HFFc6 (cell line): ENCODE results near the gene CRYBG1. TPM values are rescaled to one million over a fixed set of nuclear protein-coding genes. Genes with fewer than 3 reads are reported as not detected.
"Not testable (repeated sequence)": the region's sequence is repeated elsewhere in the genome, so short reads cannot be mapped to it uniquely, and the experiment has no call there.

Experiments
- DNase-seq: peaks from one replicate; pipeline ENCODE4 v3.0.0-alpha.2; 2018
- H3K27ac Mint-ChIP-seq: 2 replicates; pipeline ENCODE4 v1.8.0; 2020; ENCODE audit warnings: mild to moderate bottlenecking, mixed read lengths
- H3K27me3 Mint-ChIP-seq: 2 replicates; pipeline ENCODE4 v1.8.0; 2021; ENCODE audit warnings: mild to moderate bottlenecking, moderate library complexity, mixed read lengths; ENCODE audit not compliant: insufficient read depth
- H3K36me3 Mint-ChIP-seq: 2 replicates; pipeline ENCODE4 v1.8.0; 2021; ENCODE audit warnings: low read depth, mixed read lengths
- H3K4me1 Mint-ChIP-seq: 2 replicates; pipeline ENCODE4 v1.8.0; 2020; ENCODE audit warnings: low read depth, mixed read lengths
- H3K4me3 Mint-ChIP-seq: 2 replicates; pipeline ENCODE4 v1.8.0; 2020; ENCODE audit warnings: mild to moderate bottlenecking, moderate library complexity, mixed read lengths
- H3K9me3 Mint-ChIP-seq: 2 replicates; pipeline ENCODE4 v1.8.0; 2020; ENCODE audit warnings: mild to moderate bottlenecking, mixed read lengths
- CTCF ChIP-seq: fragments of 200-600 bp; sonication (generic); IDR thresholded peaks from 2 replicates; pipeline ENCODE4 v1.5.0; 2021; ENCODE audit warnings: antibody characterized with exemption, mild to moderate bottlenecking
- total RNA-seq, 6 experiments: library from RNA; stranded (reverse); fragmentation: NEBNext Ultra II Directional; extraction: Animal tissue kit (Norgen Biotek cat#: 25700); gene quantifications; 2 replicates in 1 of 6; 3 replicates in 5 of 6; pipeline ENCODE4 v1.2.3, GENCODE V29; 2021

The CRYBG1 gene
- total RNA-seq, 6 experiments from 2014 or later = 8.2 to 10.9 (median 9.8) TPM

DNA sequence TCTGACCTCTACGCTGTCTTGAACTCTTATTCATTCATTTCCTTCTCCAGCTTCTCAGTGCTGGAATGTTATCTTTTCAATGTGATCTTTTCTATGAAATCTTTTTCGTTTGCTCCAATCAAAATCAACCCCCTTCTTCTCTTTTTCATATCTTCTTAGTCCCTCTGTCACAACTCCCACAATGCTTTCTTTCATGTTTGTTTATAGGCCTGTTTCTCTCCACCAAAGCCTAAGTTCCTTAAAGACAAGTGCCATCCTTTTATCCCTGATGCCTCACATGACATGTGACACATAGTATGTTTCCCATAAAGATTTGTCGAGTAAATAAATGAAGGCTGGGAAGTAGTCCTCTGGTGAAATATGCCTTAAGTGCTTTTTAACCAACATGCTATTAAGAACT, 38.1 kb downstream of the CRYBG1 start:
- no peaks in the 10 kb centered on the region for H3K4me1 Mint-ChIP-seq
- no peaks in the 10 kb centered on the region for H3K36me3 Mint-ChIP-seq
- peaks cover 20% of the 10 kb centered on the region for H3K27me3 Mint-ChIP-seq
- no peak for DNase-seq
- no peak for TF ChIP-seq CTCF
- no peak overlapping the region for H3K27ac Mint-ChIP-seq
- no peak overlapping the region for H3K4me3 Mint-ChIP-seq
- no peaks in the 10 kb centered on the region for H3K9me3 Mint-ChIP-seq

- H3K4me1 Mint-ChIP-seq, H3K4me3 Mint-ChIP-seq, DNase-seq, H3K27ac Mint-ChIP-seq, H3K36me3 Mint-ChIP-seq: not testable (repeated sequence)
- peaks cover 24% of the 10 kb centered on the region for H3K27me3 Mint-ChIP-seq
- peaks cover 11% of the 10 kb centered on the region; the same call in 1 of the 2 replicates for H3K9me3 Mint-ChIP-seq
Observed at GRCh38 chr6:106405044-106405443, 44.5 kb downstream of the CRYBG1 start.

GRCh38 chr6:106411056-106411455, 50.5 kb downstream of the CRYBG1 start:
- peaks cover 53% of the 10 kb centered on the region for H3K27me3 Mint-ChIP-seq
- H3K4me3 Mint-ChIP-seq = no peak overlapping the region
- H3K9me3 Mint-ChIP-seq = peaks cover 11% of the 10 kb centered on the region; the same call in 1 of the 2 replicates
- no peak overlapping the region for H3K27ac Mint-ChIP-seq
- H3K4me1 Mint-ChIP-seq = no peaks in the 10 kb centered on the region
- TF ChIP-seq CTCF = no peak
- H3K36me3 Mint-ChIP-seq = peaks cover 5% of the 10 kb centered on the region
- DNase-seq = no peak

DNA sequence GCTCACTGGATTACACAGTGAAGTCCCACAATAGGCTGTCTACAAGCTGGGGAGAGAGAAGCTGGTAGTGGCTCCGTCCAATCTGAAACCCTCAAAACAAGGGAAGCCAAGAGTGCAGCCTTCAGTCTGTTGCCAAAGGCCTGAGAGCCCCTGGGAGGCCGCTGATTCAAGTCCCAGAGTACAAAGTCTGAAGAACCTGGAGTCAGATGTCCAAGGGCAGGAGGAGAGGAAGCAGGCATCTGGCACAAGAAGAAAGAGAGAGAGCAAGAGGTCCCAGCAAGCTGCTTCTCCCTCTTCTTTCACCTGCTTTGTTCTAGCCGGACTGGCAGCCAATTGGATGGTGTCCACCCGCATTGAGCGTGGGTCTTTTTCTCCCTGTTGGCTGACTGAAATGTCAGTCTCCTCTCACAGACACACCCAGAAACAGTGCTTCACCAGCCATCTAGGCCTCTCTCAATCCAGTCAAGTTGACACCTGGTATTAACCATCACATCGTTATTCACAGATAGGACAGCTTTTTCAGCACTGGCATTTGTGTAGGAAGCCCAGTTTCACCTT, 51.2 kb downstream of the CRYBG1 start:
- no peak for TF ChIP-seq CTCF
- H3K9me3 Mint-ChIP-seq = peaks cover 11% of the 10 kb centered on the region; the same call in 1 of the 2 replicates
- peaks cover 51% of the 10 kb centered on the region for H3K27me3 Mint-ChIP-seq
- DNase-seq = no peak
- H3K27ac Mint-ChIP-seq = no peak overlapping the region
- H3K4me3 Mint-ChIP-seq = no peak overlapping the region
- H3K4me1 Mint-ChIP-seq = no peaks in the 10 kb centered on the region
- peaks cover 5% of the 10 kb centered on the region for H3K36me3 Mint-ChIP-seq

GRCh38 chr6:106413016-106413415, 52.5 kb downstream of the CRYBG1 start:
- no peak for DNase-seq
- Mint-ChIP-seq H3K27ac (no peak overlapping the region), H3K4me3 (no peak overlapping the region), H3K27me3 (peaks cover 53% of the 10 kb centered on the region), H3K9me3 (no peaks in the 10 kb centered on the region), H3K36me3 (no peaks in the 10 kb centered on the region), H3K4me1 (no peaks in the 10 kb centered on the region)
- no peak for TF ChIP-seq CTCF

- no peaks in the 10 kb centered on the region for H3K4me1 Mint-ChIP-seq
- H3K4me3 Mint-ChIP-seq = no peak overlapping the region
- no peak overlapping the region for H3K27ac Mint-ChIP-seq
- peaks cover 53% of the 10 kb centered on the region for H3K27me3 Mint-ChIP-seq
- no peaks in the 10 kb centered on the region for H3K9me3 Mint-ChIP-seq
- H3K36me3 Mint-ChIP-seq = no peaks in the 10 kb centered on the region
- DNase-seq = no peak
- TF ChIP-seq CTCF = no peak
Observed at GRCh38 chr6:106413722-106414121, 53.2 kb downstream of the CRYBG1 start.
